ENCODE results near the gene HS3ST3A1.

HS3ST3A1 gene

GRCh38 chr17:13558588-13558987, 43.1 kb downstream of the HS3ST3A1 start:
- no peaks in the 10 kb centered on the region for H3F3A ChIP-seq (ENCODE audit: insufficient read depth, low read length)
- no peak overlapping the region for H3K4me3 ChIP-seq (ENCODE audit: low read depth, low read length, poor library complexity, severe bottlenecking)
- no peak overlapping the region for H3K9ac ChIP-seq (ENCODE audit: low read length)
- TF ChIP-seq EZH2 (IDR thresholded peaks at IDR 0.05; ENCODE audit: borderline replicate concordance, low read length) (no peak), CTCF (IDR thresholded peaks at IDR 0.05; ENCODE audit: low read length) (no peak)
- H3K4me2 ChIP-seq (ENCODE audit: low read length) = no peak overlapping the region
- H2AFZ ChIP-seq (ENCODE audit: low read length) = no peak overlapping the region
- H3K4me1 ChIP-seq (ENCODE audit: insufficient read depth, low read length, severe bottlenecking) = no peaks in the 10 kb centered on the region
- H3K36me3 ChIP-seq (ENCODE audit: insufficient read depth, low read length) = no peaks in the 10 kb centered on the region
- H3K27me3 ChIP-seq (ENCODE audit: insufficient read depth, low read length) = no peaks in the 10 kb centered on the region
- no peaks in the 10 kb centered on the region for H4K20me1 ChIP-seq (ENCODE audit: insufficient read depth, low read length)
- H3K27ac ChIP-seq (ENCODE audit: low read depth, low read length, poor library complexity, severe bottlenecking) = no peak overlapping the region
- H3K79me2 ChIP-seq (ENCODE audit: insufficient read depth, low read length) = no peaks in the 10 kb centered on the region
- no peaks in the 10 kb centered on the region for H3K9me2 ChIP-seq (ENCODE audit: low read depth, low read length)
- H3K9me3 ChIP-seq (ENCODE audit: low read length) = no peaks in the 10 kb centered on the region

GRCh38 chr17:13557077-13557476, 44.7 kb downstream of the HS3ST3A1 start:
- no peaks in the 10 kb centered on the region for H3F3A ChIP-seq (ENCODE audit: insufficient read depth, low read length)
- no peaks in the 10 kb centered on the region for H3K9me2 ChIP-seq (ENCODE audit: low read depth, low read length)
- no peaks in the 10 kb centered on the region for H3K36me3 ChIP-seq (ENCODE audit: insufficient read depth, low read length)
- no peak for TF ChIP-seq CTCF (IDR thresholded peaks at IDR 0.05; ENCODE audit: low read length)
- no peak for TF ChIP-seq EZH2 (IDR thresholded peaks at IDR 0.05; ENCODE audit: borderline replicate concordance, low read length)
- H2AFZ ChIP-seq (ENCODE audit: low read length) = no peak overlapping the region
- no peak overlapping the region for H3K4me2 ChIP-seq (ENCODE audit: low read length)
- no peaks in the 10 kb centered on the region for H4K20me1 ChIP-seq (ENCODE audit: insufficient read depth, low read length)
- H3K9me3 ChIP-seq (ENCODE audit: low read length) = no peaks in the 10 kb centered on the region
- no peak overlapping the region for H3K4me3 ChIP-seq (ENCODE audit: low read depth, low read length, poor library complexity, severe bottlenecking)
- no peaks in the 10 kb centered on the region for H3K4me1 ChIP-seq (ENCODE audit: insufficient read depth, low read length, severe bottlenecking)
- no peaks in the 10 kb centered on the region for H3K27me3 ChIP-seq (ENCODE audit: insufficient read depth, low read length)
- H3K79me2 ChIP-seq (ENCODE audit: insufficient read depth, low read length) = no peaks in the 10 kb centered on the region
- H3K27ac ChIP-seq (ENCODE audit: low read depth, low read length, poor library complexity, severe bottlenecking) = no peak overlapping the region
- H3K9ac ChIP-seq (ENCODE audit: low read length) = no peak overlapping the region

- Histone ChIP-seq H3K9me2 (ENCODE audit: low read depth, low read length) (no peaks in the 10 kb centered on the region), H2AFZ (ENCODE audit: low read length) (no peak overlapping the region), H4K20me1 (ENCODE audit: insufficient read depth, low read length) (no peaks in the 10 kb centered on the region), H3F3A (ENCODE audit: insufficient read depth, low read length) (no peaks in the 10 kb centered on the region), H3K79me2 (ENCODE audit: insufficient read depth, low read length) (no peaks in the 10 kb centered on the region), H3K27ac (ENCODE audit: low read depth, low read length, poor library complexity, severe bottlenecking) (no peak overlapping the region), H3K4me3 (ENCODE audit: low read depth, low read length, poor library complexity, severe bottlenecking) (no peak overlapping the region), H3K36me3 (ENCODE audit: insufficient read depth, low read length) (no peaks in the 10 kb centered on the region), H3K9ac (ENCODE audit: low read length) (no peak overlapping the region), H3K27me3 (ENCODE audit: insufficient read depth, low read length) (no peaks in the 10 kb centered on the region), H3K4me1 (ENCODE audit: insufficient read depth, low read length, severe bottlenecking) (no peaks in the 10 kb centered on the region), H3K4me2 (ENCODE audit: low read length) (no peak overlapping the region), H3K9me3 (ENCODE audit: low read length) (no peaks in the 10 kb centered on the region)
- TF ChIP-seq CTCF (IDR thresholded peaks at IDR 0.05; ENCODE audit: low read length) = no peak
- TF ChIP-seq EZH2 (IDR thresholded peaks at IDR 0.05; ENCODE audit: borderline replicate concordance, low read length) = no peak
Measured at GRCh38 chr17:13554231-13554630, 47.5 kb downstream of the HS3ST3A1 start.
